Measurements from ENCODE around the gene TBCA.

The TBCA gene

DNA sequence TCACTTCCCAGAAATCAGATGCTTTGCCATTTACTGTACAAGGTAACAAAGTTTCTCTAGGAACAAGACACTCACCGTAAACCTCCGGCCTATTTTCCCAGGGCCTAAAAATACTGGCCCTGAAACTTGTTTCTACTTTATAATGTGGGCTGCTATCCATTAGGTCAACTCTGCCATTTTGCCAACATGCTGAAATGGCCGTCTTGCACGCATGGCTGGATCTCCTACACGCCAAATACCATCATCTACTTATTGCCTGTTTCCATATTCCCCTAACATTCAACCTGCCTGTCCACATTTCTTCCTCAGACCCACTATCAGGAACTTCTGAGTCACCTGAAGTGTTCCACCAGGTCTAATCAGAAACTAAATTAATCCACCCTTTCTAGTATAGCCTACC lies 4.7 kb downstream of the TBCA start:
- H3K27ac Mint-ChIP-seq, result no peak overlapping the region
- H3K27me3 Mint-ChIP-seq (ENCODE audit: low read depth), result no peaks in the 10 kb centered on the region
- H3K36me3 Mint-ChIP-seq (ENCODE audit: low read depth), result peaks cover 66% of the 10 kb centered on the region
- TF ChIP-seq, protein P1, sequence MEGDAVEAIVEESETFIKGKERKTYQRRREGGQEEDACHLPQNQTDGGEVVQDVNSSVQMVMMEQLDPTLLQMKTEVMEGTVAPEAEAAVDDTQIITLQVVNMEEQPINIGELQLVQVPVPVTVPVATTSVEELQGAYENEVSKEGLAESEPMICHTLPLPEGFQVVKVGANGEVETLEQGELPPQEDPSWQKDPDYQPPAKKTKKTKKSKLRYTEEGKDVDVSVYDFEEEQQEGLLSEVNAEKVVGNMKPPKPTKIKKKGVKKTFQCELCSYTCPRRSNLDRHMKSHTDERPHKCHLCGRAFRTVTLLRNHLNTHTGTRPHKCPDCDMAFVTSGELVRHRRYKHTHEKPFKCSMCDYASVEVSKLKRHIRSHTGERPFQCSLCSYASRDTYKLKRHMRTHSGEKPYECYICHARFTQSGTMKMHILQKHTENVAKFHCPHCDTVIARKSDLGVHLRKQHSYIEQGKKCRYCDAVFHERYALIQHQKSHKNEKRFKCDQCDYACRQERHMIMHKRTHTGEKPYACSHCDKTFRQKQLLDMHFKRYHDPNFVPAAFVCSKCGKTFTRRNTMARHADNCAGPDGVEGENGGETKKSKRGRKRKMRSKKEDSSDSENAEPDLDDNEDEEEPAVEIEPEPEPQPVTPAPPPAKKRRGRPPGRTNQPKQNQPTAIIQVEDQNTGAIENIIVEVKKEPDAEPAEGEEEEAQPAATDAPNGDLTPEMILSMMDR (IDR thresholded peaks at IDR 0.05; ENCODE audit: unreplicated experiment in 3 of 3), result no peak
- H3K4me1 Mint-ChIP-seq, result peaks cover 40% of the 10 kb centered on the region
- H3K9me3 Mint-ChIP-seq, result peaks cover 19% of the 10 kb centered on the region
- no peak overlapping the region for H3K4me3 Mint-ChIP-seq

DNA sequence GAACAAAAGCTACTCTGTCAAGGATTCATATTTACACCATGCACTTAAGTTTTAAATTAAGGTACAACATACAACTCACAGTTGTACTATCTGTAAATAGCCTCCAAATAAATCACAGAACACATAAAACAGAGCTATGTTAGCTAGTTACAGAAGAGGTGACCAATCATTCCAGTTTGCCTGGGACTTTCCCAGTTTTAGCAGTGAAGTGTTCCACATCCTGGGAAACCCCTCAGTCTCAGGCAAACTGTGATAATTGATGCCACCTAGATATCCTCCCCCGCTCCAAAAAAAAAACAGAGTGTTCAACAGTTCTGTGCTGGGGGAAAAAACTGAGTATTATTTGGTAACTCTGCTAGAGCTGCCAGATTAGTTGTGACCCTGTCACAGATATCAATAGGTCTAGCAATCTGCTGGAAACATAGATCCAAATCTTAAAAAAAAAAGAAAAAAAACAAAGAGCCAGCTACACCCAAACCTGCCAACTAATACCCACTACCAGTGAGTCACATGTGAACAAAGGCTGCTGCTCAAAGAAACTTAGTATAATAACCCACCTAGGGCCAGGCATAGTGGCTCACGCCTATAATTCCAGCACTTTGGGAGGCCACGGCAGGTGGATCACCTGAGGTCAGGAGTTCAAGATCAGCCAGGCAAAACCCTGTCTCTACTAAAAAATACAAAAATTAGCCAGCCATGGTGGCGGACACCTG lies 5.7 kb downstream of the TBCA start:
- H3K4me1 Mint-ChIP-seq, result peaks cover 39% of the 10 kb centered on the region
- no peak overlapping the region for H3K27ac Mint-ChIP-seq
- H3K9me3 Mint-ChIP-seq, result peaks cover 24% of the 10 kb centered on the region
- H3K27me3 Mint-ChIP-seq (ENCODE audit: low read depth), result no peaks in the 10 kb centered on the region
- TF ChIP-seq, protein P1 (IDR thresholded peaks at IDR 0.05; ENCODE audit: unreplicated experiment in 3 of 3), result no peak
- peaks cover 72% of the 10 kb centered on the region for H3K36me3 Mint-ChIP-seq (ENCODE audit: low read depth)
- H3K4me3 Mint-ChIP-seq, result no peak overlapping the region

DNA sequence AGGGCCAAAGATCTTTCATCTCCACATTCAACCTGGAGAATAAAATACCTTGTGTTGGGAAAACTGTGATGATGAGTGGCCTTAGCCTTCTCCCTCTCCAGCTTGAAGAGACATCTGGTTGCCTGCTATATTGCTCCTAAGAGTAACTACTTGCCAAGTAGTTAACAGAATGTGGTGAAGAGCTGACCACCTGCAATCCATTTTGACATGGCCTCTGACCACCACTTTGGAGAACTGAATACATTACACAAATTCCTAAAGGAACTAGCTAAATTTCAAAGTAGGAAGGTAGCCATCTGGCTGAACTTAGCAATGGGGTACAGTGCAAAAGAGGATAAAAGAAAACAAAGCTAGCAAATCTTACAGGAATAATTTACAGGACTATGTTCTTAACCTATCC lies 7.2 kb downstream of the TBCA start:
- no peaks in the 10 kb centered on the region for H3K27me3 Mint-ChIP-seq (ENCODE audit: low read depth)
- no peak overlapping the region for H3K27ac Mint-ChIP-seq
- H3K4me1 Mint-ChIP-seq, result peaks cover 24% of the 10 kb centered on the region
- TF ChIP-seq, protein P1 (IDR thresholded peaks at IDR 0.05; ENCODE audit: unreplicated experiment in 3 of 3), result no peak
- H3K9me3 Mint-ChIP-seq, result peaks cover 28% of the 10 kb centered on the region
- H3K4me3 Mint-ChIP-seq, result no peak overlapping the region
- peaks cover 84% of the 10 kb centered on the region for H3K36me3 Mint-ChIP-seq (ENCODE audit: low read depth)

DNA sequence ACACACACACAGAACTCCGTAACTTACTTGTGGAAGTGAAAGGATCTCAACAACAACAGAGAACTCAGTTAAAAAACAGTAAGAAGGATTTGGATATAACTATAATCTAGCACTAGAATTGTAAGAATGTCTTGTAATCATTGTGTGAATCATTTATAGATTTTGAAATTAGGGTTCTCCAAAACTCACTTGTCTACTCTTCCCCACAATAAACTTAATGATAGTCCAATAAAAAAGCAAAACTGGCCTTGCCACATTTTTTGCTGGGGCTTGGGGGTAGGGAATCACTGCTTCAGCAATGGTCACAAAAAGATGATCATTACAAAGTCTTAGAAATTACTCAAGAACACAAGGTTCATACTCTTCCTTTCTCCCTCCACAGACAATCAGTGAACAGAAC lies 8.8 kb downstream of the TBCA start:
- peaks cover 13% of the 10 kb centered on the region for H3K4me1 Mint-ChIP-seq

DNA sequence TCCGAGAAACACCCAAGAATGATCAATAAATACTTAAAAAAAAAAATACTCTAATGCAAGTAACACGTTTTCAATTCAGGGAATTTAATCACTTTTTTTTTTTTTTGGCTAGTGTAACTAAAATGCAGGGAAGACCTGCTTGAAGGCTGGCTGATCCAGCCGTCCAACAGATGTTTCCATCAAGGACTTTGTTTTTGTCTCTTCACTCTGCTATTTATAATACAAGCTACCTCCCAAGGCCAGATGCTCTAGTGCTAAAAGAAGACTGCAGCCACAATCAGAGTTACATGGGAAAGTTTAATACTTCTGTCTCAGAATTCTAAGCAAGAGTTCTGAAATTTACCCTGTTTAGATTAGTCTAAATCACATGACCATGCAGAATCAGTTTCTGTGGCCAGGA lies 14.5 kb downstream of the TBCA start:
- Mint-ChIP-seq H3K27me3 (ENCODE audit: low read depth) (no peaks in the 10 kb centered on the region), H3K9me3 (peaks cover 50% of the 10 kb centered on the region), H3K4me1 (peaks cover 5% of the 10 kb centered on the region), H3K27ac (no peak overlapping the region), H3K4me3 (no peak overlapping the region), H3K36me3 (ENCODE audit: low read depth) (peaks cover 86% of the 10 kb centered on the region)
- TF ChIP-seq, protein P1 (IDR thresholded peaks at IDR 0.05; ENCODE audit: unreplicated experiment in 3 of 3), result no peak

More for the DNA sequence above, 8.8 kb downstream of the TBCA start:
- no peak overlapping the region for H3K27ac Mint-ChIP-seq
- H3K27me3 Mint-ChIP-seq (ENCODE audit: low read depth), result no peaks in the 10 kb centered on the region
- no peak overlapping the region for H3K4me3 Mint-ChIP-seq
- peaks cover 37% of the 10 kb centered on the region for H3K9me3 Mint-ChIP-seq
- peaks cover 85% of the 10 kb centered on the region for H3K36me3 Mint-ChIP-seq (ENCODE audit: low read depth)
- TF ChIP-seq, protein P1 (IDR thresholded peaks at IDR 0.05; ENCODE audit: unreplicated experiment in 3 of 3), result no peak

Data from nephron (organoid).